Neural cell (in vitro differentiated cells): ENCODE measurements around the gene PLCB4. TPM values are rescaled to one million over a fixed set of nuclear protein-coding genes. Genes with fewer than 3 reads are reported as not detected.

Experiments
- H2AFZ ChIP-seq: fragments of 200-600, 300-800 bp; sonication (generic), shearing (Covaris generic); 2 replicates; pipeline ENCODE4 v1.6.0; 2014; ENCODE audit warnings: low read depth, mild to moderate bottlenecking, antibody characterized with exemption, low read length, moderate library complexity
- H3F3A ChIP-seq: fragments of 200-600 bp; shearing (Covaris generic); 2 replicates; pipeline ENCODE4 v1.6.1; 2016; ENCODE audit warnings: mild to moderate bottlenecking, moderate library complexity, mixed read lengths, antibody characterized with exemption, low read length; ENCODE audit not compliant: insufficient read depth, poor library complexity, severe bottlenecking
- H3K27ac ChIP-seq: fragments of 200-600, 300-800 bp; sonication (generic), shearing (Covaris generic); 2 replicates; pipeline ENCODE4 v1.5.1; 2014; ENCODE audit warnings: mild to moderate bottlenecking, low read length, moderate library complexity
- H3K27me3 ChIP-seq: fragments of 300-800, 200-600 bp; sonication (generic), shearing (Covaris generic); 2 replicates; pipeline ENCODE4 v1.6.0; 2014; ENCODE audit warnings: mild to moderate bottlenecking, low read depth, low read length, moderate library complexity; ENCODE audit not compliant: insufficient read depth
- H3K36me3 ChIP-seq: fragments of 300-800, 200-600 bp; sonication (generic), shearing (Covaris generic); 2 replicates; pipeline ENCODE4 v1.5.1; 2014; ENCODE audit warnings: mild to moderate bottlenecking, antibody characterized with exemption, low read length, moderate library complexity; ENCODE audit not compliant: insufficient read depth
- H3K4me2 ChIP-seq: fragments of 300-800, 200-600 bp; sonication (generic), shearing (Covaris generic); 2 replicates; pipeline ENCODE4 v1.6.0; 2014; ENCODE audit warnings: mild to moderate bottlenecking, low read length
- H3K4me3 ChIP-seq: fragments of 300-800, 200-600 bp; sonication (generic), shearing (Covaris generic); 2 replicates; pipeline ENCODE4 v1.5.1; 2014; ENCODE audit warnings: mild to moderate bottlenecking, low read length, moderate library complexity
- H3K79me2 ChIP-seq: fragments of 200-600 bp; shearing (Covaris generic); replicated peaks from 2 replicates; pipeline ENCODE4 v1.6.0; 2014; ENCODE audit warnings: mild to moderate bottlenecking, low read length, moderate library complexity; ENCODE audit not compliant: insufficient read depth
- H3K9ac ChIP-seq: fragments of 300-800, 200-600 bp; sonication (generic), shearing (Covaris generic); 2 replicates; pipeline ENCODE4 v1.6.1; 2016; ENCODE audit warnings: mild to moderate bottlenecking, low read length, mixed read lengths
- H3K9me2 ChIP-seq: fragments of 200-600 bp; shearing (Covaris generic); 2 replicates; pipeline ENCODE4 v1.6.1; 2016; ENCODE audit warnings: mild to moderate bottlenecking, low read length, mixed read lengths; ENCODE audit not compliant: insufficient read depth
- H3K9me3 ChIP-seq: fragments of 200-600, 300-800 bp; sonication (generic), shearing (Covaris generic); 2 replicates; pipeline ENCODE4 v1.6.1; 2016; ENCODE audit warnings: mild to moderate bottlenecking, mixed run types, low read length, moderate library complexity, mixed read lengths
- H4K20me1 ChIP-seq: fragments of 200-600 bp; shearing (Covaris generic); 2 replicates; pipeline ENCODE4 v1.6.1; 2016; ENCODE audit warnings: mild to moderate bottlenecking, mixed run types; ENCODE audit not compliant: insufficient read depth
- CTCF ChIP-seq: fragments of 450-650 bp; IDR thresholded peaks from 2 replicates; pipeline ENCODE4 v1.5.1; 2014; ENCODE audit warnings: antibody characterized with exemption, mild to moderate bottlenecking, moderate library complexity; ENCODE audit not compliant: poor library complexity, severe bottlenecking
- EP300 ChIP-seq: fragments of 450-650 bp; conservative IDR thresholded peaks from 2 replicates; pipeline ENCODE4 v1.6.1; 2014; ENCODE audit warnings: antibody characterized with exemption, mild to moderate bottlenecking, moderate library complexity; ENCODE audit not compliant: poor library complexity, severe bottlenecking
- EZH2 ChIP-seq: fragments of 200-600, 300-800 bp; shearing (Covaris generic), sonication (generic); IDR thresholded peaks from 2 replicates; pipeline ENCODE4 v1.6.1; 2014; ENCODE audit warnings: antibody characterized with exemption, low read length, borderline replicate concordance, mild to moderate bottlenecking; ENCODE audit not compliant: insufficient read depth, poor library complexity, severe bottlenecking
- MXI1 ChIP-seq: fragments of 450-650 bp; conservative IDR thresholded peaks from 2 replicates; pipeline ENCODE4 v1.6.1; 2014; ENCODE audit warnings: antibody characterized with exemption, mild to moderate bottlenecking; ENCODE audit not compliant: poor library complexity, severe bottlenecking
- POLR2AphosphoS5 ChIP-seq: IDR thresholded peaks from 2 replicates; pipeline ENCODE4 v1.6.1; 2012
- RAD21 ChIP-seq: fragments of 450-650 bp; conservative IDR thresholded peaks from 2 replicates; pipeline ENCODE4 v1.6.1; 2014; ENCODE audit warnings: antibody characterized with exemption, mild to moderate bottlenecking, moderate library complexity
- REST ChIP-seq: IDR thresholded peaks from 2 replicates; pipeline ENCODE4 v1.6.1; 2012; ENCODE audit warnings: borderline replicate concordance
- SMC3 ChIP-seq: fragments of 450-650 bp; conservative IDR thresholded peaks from 2 replicates; pipeline ENCODE4 v1.6.1; 2014; ENCODE audit warnings: antibody characterized with exemption, mild to moderate bottlenecking, moderate library complexity; ENCODE audit not compliant: poor library complexity
- TAF1 ChIP-seq: IDR thresholded peaks from 2 replicates; pipeline ENCODE4 v1.6.1; 2012; ENCODE audit warnings: low read depth
- polyA plus RNA-seq: library from polyadenylated mRNA; depleted of rRNA; stranded (reverse); fragments of >200 nt; gene quantifications from 2 replicates; pipeline ENCODE4 v1.2.3, GENCODE V29; 2014

Gene PLCB4
- polyA plus RNA-seq, 1 donor from 2014 or later = 13.1 TPM

GRCh38 chr20:9334866-9335265 lies 266.0 kb downstream of the PLCB4 start:
- Histone ChIP-seq H3K36me3 (no peaks in the 10 kb centered on the region), H3K9me3 (no peaks in the 10 kb centered on the region), H3K27ac (no peak overlapping the region), H4K20me1 (no peaks in the 10 kb centered on the region), H3K79me2 (no peaks in the 10 kb centered on the region), H3K4me2 (no peak overlapping the region), H3K27me3 (no peaks in the 10 kb centered on the region), H2AFZ (no peak overlapping the region), H3K9me2 (no peaks in the 10 kb centered on the region), H3K4me3 (no peak overlapping the region), H3K9ac (no peak overlapping the region), H3F3A (no peaks in the 10 kb centered on the region)
- TF ChIP-seq CTCF (no peak), RAD21 (no peak), EP300 (no peak), EZH2 (no peak), REST (no peak), SMC3 (no peak), POLR2AphosphoS5 (no peak), TAF1 (no peak), MXI1 (no peak)

GRCh38 chr20:9338101-9338500 lies 269.2 kb downstream of the PLCB4 start:
- Histone ChIP-seq H3K9me3 (no peaks in the 10 kb centered on the region), H3K27ac (no peak overlapping the region), H2AFZ (no peak overlapping the region), H3K27me3 (no peaks in the 10 kb centered on the region), H3K79me2 (no peaks in the 10 kb centered on the region), H3K36me3 (no peaks in the 10 kb centered on the region), H3K4me2 (no peak overlapping the region), H3K4me3 (no peak overlapping the region), H4K20me1 (no peaks in the 10 kb centered on the region), H3K9ac (no peak overlapping the region), H3K9me2 (no peaks in the 10 kb centered on the region), H3F3A (no peaks in the 10 kb centered on the region)
- no peak for TF ChIP-seq TAF1
- TF ChIP-seq CTCF = no peak
- no peak for TF ChIP-seq RAD21
- TF ChIP-seq MXI1 = no peak
- no peak for TF ChIP-seq POLR2AphosphoS5
- TF ChIP-seq EP300 = no peak
- TF ChIP-seq EZH2 = no peak
- no peak for TF ChIP-seq REST
- no peak for TF ChIP-seq SMC3
